ENCODE measurements around the gene CDH4.

CDH4 gene

DNA sequence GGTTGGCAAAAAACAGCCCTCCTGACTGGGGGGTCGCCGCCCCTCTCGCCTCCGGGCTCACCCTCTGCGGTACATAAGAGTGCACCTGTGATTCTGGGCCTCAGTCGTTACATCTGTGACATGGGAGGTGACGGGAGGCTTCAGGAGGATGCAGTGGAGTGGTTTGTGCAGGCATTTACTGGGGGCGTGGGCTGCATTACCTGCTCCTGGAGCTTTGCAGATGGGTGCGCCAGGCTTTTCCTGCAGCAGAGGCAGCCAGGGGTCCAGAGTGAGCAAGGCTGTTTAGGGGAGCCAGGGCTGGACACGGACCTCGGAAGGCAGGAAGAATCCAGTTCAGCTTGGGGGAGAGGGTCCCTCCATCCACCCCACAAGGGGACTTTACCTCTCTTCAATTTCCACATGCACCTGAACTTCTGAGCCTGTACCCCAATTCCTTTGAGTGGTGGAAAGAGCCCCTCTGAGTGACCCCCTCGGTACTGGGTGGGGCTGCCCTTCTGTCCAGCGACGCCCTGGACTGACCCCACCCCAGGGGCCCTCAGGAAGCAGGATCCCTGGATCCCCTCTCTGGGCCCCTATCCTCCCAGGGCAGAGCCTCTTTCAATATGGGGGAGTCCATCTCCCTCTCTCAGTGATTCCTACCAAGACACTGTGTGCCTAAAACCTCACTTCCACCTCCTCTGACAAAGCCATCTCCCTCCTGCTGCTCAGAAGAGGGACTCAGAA, 679.6 kb downstream of the CDH4 start:
- no peak for DNase-seq (ENCODE audit: low read depth)

GRCh38 chr20:61932199-61932592, 680.1 kb downstream of the CDH4 start:
- no peak for DNase-seq (ENCODE audit: low read depth)

GRCh38 chr20:61932711-61933480, 680.8 kb downstream of the CDH4 start:
- no peak for DNase-seq (ENCODE audit: low read depth)

GRCh38 chr20:61933481-61933950, 681.5 kb downstream of the CDH4 start:
- no peak for DNase-seq (ENCODE audit: low read depth)

GRCh38 chr20:61933951-61934715, 682.1 kb downstream of the CDH4 start:
- no peak for DNase-seq (ENCODE audit: low read depth)

DNA sequence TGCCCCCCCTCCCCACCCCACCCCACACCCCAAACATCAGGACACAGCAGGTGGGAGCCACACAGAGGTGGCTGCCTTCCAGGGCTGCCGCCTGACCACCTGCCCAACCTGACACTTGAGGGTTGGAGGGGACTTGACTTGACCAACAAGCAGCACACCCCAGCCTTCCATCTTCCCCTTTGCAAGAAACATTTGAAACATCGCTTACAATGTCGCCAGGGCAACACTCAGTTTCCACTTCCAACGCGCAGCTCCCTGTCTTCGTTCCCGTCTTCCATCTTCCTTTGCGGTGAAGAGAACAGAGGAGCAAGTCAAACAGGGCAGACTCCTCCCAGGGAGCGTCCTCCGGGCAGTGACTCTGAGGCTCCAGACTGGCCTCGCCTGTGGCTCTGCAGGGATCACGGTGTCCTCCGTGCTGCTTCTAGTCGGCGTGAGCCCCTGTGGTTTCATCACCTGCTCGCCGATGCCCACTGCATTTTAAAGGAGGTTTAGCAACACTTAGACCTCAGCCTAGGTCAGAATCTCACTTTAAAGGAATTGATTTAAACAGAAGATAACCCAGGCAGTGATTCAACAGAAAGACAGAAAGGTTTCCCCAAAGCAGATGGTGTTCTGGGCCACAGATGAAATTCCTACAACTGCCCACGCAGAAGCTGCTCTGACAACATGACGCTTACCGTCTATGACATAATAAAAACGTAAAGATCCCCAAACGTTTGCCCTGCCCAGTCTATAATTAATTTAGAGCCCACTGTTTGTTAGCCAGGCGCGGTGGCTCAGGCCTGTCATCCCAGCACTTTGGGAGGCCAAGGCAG, 682.9 kb downstream of the CDH4 start:
- DNase-seq (ENCODE audit: low read depth) = no peak

DNA sequence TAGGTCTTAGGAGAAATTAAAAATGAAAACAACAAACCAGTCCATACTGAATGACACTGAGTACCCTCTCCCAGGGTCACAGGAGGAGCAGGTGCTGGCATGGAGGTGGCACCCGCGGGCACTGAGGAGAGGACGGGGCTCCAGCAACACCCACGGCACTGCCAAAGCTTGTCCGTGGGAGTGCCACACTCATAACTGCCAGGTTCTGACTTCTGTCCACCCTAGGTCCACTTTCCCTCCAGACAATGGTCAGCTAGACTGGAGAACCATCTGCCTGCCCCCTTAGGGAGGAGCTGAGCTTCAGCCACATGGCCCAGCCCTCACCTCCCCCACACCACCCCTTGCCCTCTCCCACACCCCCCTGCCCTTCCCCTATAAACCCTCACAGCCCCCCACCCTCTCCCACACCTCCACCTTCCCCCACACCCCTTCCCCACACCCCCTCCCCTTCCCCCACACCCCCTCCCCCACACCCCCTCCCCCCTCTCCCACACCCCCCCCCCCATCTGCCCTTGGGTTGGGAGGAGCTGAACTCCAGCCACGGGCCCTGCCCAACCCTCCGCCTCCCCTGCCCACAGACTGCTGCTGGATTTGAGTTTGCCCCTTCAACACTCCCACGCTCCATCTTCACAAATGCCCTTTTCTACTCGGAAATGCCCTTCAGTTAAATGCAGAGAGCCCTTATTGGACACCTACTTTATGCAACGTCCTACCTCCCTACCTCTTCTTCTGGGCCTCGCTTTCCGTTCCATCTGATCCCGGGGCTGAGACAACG, 684.1 kb downstream of the CDH4 start:
- no peak for DNase-seq (ENCODE audit: low read depth)

DNA sequence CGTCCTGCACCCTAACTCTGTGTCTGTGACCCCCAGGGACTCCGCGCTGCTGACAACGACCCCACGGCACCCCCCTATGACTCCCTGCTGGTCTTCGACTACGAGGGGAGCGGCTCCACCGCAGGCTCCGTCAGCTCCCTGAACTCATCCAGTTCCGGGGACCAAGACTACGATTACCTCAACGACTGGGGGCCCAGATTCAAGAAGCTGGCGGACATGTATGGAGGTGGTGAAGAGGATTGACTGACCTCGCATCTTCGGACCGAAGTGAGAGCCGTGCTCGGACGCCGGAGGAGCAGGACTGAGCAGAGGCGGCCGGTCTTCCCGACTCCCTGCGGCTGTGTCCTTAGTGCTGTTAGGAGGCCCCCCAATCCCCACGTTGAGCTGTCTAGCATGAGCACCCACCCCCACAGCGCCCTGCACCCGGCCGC, 684.7 kb downstream of the CDH4 start:
- DNase-seq (ENCODE audit: low read depth) = no peak

GRCh38 chr20:61937146-61937962, 685.3 kb downstream of the CDH4 start:
- no peak for DNase-seq (ENCODE audit: low read depth)

GRCh38 chr20:61937963-61938838, 686.1 kb downstream of the CDH4 start:
- DNase-seq (ENCODE audit: low read depth) = no peak

DNA sequence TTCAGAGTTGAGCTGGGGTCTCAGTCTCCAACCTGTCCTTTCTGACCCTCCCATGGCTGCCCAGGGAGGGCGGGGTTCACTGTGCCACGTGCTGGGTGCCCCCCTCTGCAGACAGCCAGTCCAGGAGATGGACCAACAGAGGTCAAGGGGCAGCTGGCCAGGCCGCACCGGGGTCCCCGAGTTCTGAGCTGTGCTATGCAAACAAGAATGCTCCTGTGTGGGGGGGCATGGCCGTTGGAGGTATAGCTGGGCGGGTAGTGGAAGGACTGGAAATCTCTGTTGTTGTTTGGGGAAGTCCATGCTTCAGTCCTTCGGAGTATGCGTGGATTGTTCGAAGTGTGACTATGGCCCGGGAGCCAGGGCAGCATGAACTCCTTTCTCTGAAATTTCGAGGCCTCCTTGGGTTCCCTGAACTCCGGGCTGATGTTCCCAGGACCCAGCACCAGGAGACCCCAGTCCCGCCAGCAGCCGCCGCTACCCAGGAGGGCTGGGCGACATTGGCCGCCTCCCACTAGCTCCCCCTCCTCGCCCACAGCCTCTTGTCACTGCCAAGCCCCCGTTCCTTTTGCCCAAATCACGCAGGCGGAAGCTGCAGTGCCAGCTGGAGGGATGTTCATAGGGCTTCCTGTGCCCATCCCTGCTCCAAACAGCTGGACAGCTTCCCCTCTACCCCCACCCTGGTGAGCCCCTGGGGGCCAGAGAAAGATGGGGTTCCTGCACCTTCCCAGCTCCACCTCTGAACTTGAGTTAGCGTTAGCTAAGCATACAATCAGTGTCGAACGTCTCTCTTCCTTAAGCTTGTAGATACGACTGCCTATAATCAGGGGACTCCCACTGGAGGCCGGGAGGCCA, 687.0 kb downstream of the CDH4 start:
- no peak for DNase-seq (ENCODE audit: low read depth)

DNA sequence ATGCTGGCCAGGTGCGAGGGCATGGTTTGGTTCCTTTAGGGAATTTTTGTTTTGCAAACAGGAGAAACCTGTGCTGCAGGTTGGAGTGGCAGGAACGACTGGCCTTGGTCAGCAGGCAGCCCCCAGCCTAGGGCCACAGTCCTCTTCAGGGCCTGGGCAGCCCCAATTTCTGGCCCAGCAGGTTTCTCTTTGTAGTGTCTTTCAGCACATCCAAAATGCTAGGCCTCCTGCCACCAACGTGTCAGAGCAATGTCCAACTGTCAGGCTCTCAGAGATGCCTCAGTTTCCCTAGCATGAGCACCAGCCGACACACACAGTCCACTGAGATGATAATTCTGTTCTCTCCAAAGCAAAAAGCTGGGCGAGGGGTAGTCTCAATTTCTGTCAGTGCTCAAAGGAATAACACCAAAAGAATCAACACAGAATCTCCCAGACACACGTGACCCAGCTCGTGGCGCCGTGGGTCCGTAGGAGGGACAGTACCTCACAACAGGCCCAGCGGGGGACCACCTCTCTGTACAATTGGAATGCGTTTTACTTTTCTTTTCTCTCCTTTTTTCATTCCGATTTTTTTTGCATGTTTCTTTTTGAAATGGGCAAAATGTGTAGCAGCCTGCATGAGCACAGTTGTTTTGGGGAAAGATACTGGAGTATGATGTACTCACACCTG, 687.8 kb downstream of the CDH4 start:
- no peak for DNase-seq (ENCODE audit: low read depth)

GRCh38 chr20:61940491-61940890, 688.4 kb downstream of the CDH4 start:
- DNase-seq (ENCODE audit: low read depth) = no peak

DNA sequence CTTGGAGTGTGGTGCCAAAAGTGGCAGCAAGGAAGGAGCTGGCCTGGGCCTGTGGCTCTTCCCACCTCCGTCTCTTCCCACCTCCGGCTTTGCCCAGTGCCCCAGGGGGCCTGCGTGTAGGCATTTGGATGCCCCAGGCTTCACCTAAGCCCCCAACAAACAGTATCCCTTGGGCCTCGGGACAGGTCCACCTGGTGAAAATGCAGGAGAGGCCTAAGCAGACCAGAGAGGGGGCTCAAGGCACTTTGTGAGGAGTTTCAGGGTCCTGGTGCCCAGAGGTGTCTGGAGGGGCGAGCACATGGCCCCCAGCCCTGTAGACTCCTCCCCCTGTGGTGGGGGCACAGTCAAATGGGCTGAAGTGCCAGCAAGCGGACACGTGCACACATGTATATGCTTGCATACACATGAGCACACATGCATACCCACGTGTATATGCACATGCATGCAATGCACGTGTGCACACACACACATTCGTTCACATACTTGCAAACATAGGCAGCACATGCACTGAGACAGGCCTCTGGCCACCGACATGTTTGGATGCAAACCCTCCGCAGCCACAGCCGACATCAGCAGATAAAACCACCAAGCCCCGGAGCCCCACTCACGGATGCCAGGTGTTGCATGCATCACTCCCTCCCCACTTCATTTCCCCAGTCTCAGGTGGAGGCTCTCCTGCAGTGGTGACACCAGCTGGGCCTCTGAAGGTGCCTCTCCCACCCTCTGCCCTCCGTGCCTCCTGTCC, 689.1 kb downstream of the CDH4 start:
- DNase-seq (ENCODE audit: low read depth) = no peak

- DNase-seq (ENCODE audit: low read depth) = no peak
Observed at GRCh38 chr20:61941721-61942405, 689.8 kb downstream of the CDH4 start.

DNA sequence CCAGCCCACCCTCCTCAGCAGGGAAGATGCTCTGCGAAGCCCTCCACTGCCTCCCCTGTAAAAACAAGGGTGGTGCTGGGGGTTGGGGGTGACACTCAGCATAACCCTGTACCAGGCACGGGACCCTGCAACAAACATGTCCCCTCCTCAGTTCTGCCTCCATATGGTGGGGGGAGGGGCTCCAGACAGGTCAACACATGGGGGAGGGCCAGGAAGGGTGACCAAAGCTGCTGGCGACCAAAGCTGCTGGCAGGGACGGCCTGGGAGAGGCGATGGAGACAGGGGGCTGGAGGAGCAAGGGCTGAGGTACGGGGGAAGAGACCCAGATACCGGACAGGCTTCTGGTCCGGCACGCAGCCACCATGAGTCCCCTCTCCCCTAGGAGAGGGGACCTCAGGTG, 690.5 kb downstream of the CDH4 start:
- DNase-seq (ENCODE audit: low read depth) = no peak

Measured in EH (cell line).